ENCODE results near the gene HIF1A.

DNA sequence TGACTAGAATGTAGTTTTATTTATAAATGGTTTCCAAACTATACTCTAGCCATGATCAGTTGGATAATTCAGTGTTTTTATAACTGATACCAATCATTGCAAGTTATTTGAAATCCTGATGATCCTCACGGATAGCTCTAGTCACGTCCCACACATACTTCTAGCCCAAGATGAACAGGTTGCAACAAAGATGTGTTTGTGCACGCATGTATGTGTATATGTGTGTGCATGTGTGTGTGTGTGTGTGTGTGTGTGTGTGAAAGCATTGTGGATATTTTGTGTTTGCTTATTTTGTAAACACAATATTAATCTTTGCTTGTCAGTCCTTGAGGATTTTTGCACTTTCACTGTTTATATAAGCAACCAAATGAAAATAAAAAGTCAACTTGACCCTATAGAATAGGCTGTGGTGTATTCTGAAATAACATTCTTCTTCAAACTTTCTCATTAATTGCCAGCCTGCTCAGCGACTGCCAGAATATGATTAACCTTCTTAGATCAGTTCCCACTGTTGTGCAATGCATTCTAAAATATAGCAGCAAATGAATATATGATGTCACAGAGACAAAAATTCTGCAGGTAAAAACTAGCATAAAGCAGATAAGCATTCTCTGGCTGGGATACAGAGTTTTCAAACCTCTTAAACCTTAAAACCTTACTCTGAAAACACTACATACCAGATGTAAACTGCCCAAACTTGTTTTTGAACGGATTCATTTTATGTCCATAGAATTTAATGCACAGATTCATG lies 48.8 kb upstream of the HIF1A start:
- TF ChIP-seq ZNF274 (IDR thresholded peaks at IDR 0.05; ENCODE audit: low read depth, low read length): no peak
- TF ChIP-seq SUZ12 (IDR thresholded peaks at IDR 0.05; ENCODE audit: extremely low read depth, insufficient read depth, insufficient read length): no peak

Measured in NT2/D1 (cell line).